ENCODE data around the gene CCDC17. TPM values are rescaled to one million over a fixed set of nuclear protein-coding genes. Genes with fewer than 3 reads are reported as not detected.

The CCDC17 gene
- total RNA-seq, result 0.26 and 3.1 TPM in 2 replicates

GRCh38 chr1:45623972-45624371, at the start of gene CCDC17:
Gene CCDC17 (minus strand): TSS chr1:45624054. CDS start chr1:45623909, 145 bp downstream.

GRCh38 chr1:45583666-45584350, 40.0 kb downstream of the CCDC17 start, which contains the start of gene NASP:
Gene NASP (plus strand): TSS chr1:45584041. CDS start chr1:45584147, 106 bp downstream.

Other genes starting within 250 kb of the CCDC17 start
- gene TESK2, start 132.9 kb downstream of the CCDC17 start, total RNA-seq, result 1.6 and 4.5 TPM in 2 replicates
- gene CCDC163, start 124.0 kb downstream of the CCDC17 start, total RNA-seq, result 1.1 and 1.8 TPM in 2 replicates
- gene MMACHC, start 123.8 kb downstream of the CCDC17 start, total RNA-seq, result 3.4 and 4.1 TPM in 2 replicates
- 375 and 595 TPM in 2 replicates for gene PRDX1, start 102.2 kb downstream of the CCDC17 start, total RNA-seq
- gene AKR1A1, start 73.2 kb downstream of the CCDC17 start, total RNA-seq, result 79.7 and 124 TPM in 2 replicates
- 47.4 and 58.4 TPM in 2 replicates for gene NASP, start 40.0 kb downstream of the CCDC17 start, total RNA-seq
- gene GPBP1L1, start 62.5 kb upstream of the CCDC17 start, total RNA-seq, result 56.8 and 65.2 TPM in 2 replicates
- gene TMEM69, start 64.1 kb upstream of the CCDC17 start, total RNA-seq, result 20.7 and 27.7 TPM in 2 replicates
- 6.9 and 15.6 TPM in 2 replicates for gene IPP, start 126.6 kb upstream of the CCDC17 start, total RNA-seq
- 11.7 and 16.4 TPM in 2 replicates for gene MAST2, start 179.6 kb upstream of the CCDC17 start, total RNA-seq